HEK293 (cell line): ENCODE data around the gene WDR1.

Source experiments
- CTCF ChIA-PET: fragments of 350-600 bp; formaldehyde crosslinking; extraction: SDS; loops from one replicate; lab custom pipeline; 2021; ENCODE audit warnings: antibody characterized with exemption; lab: Yijun Ruan, JAX
- POLR2A ChIA-PET: fragments of 300-600 bp; formaldehyde crosslinking; extraction: SDS; loops from one replicate; lab custom pipeline; 2020; ENCODE audit warnings: antibody characterized with exemption, inconsistent platforms; lab: Yijun Ruan, JAX
- H3K27ac ChIP-seq: fragments of 200-500 bp; sonication (Bioruptor generic); 2 replicates; pipeline ENCODE4 v1.5.1; 2014; ENCODE audit warnings: low read depth, low read length, control low read depth, inconsistent platforms; ENCODE audit errors: extremely low read depth
- H3K36me3 ChIP-seq, 2 experiments: fragments of 200-500 bp in 1 of 2; sonication (Bioruptor generic) in 1 of 2; 1 replicate in 1 of 2; 2 replicates in 1 of 2; pipeline ENCODE4 v1.5.1; 2014 to 2017; ENCODE audit warnings: inconsistent platforms in 2 of 2, low read length in 2 of 2; ENCODE audit not compliant: control insufficient read depth in 2 of 2, insufficient read depth in 1 of 2
- H3K4me1 ChIP-seq: fragments of 200-500 bp; sonication (Bioruptor generic); 2 replicates; pipeline ENCODE4 v1.5.1; 2014; ENCODE audit warnings: mild to moderate bottlenecking, low read length, inconsistent platforms; ENCODE audit not compliant: control insufficient read depth, insufficient read depth
- H3K4me3 ChIP-seq: 2 replicates; pipeline ENCODE4 v1.5.1; 2011; ENCODE audit warnings: low read depth, mild to moderate bottlenecking, control low read depth, low read length, moderate library complexity
- H3K9me3 ChIP-seq: fragments of 200-500 bp; sonication (Bioruptor generic); 2 replicates; pipeline ENCODE4 v1.5.1; 2014; ENCODE audit warnings: low read depth, low read length, inconsistent platforms; ENCODE audit not compliant: control insufficient read depth, insufficient read depth
- ATF2 ChIP-seq: fragments of 450-650 bp; formaldehyde crosslinking; IDR thresholded peaks from 2 replicates; pipeline ENCODE4 v1.5.1; 2016; ENCODE audit warnings: missing biosample characterization, missing genetic modification characterization, low read depth
- MEIS1 ChIP-seq: sonication (generic); formaldehyde crosslinking; IDR thresholded peaks from 2 replicates; pipeline ENCODE4 v1.8.1; 2022; ENCODE audit warnings: missing genetic modification reagents, mild to moderate bottlenecking, borderline replicate concordance
- ZBTB49 ChIP-seq: fragments of 450-650 bp; formaldehyde crosslinking; IDR thresholded peaks from 2 replicates; pipeline ENCODE4 v1.5.1; 2016; ENCODE audit warnings: missing biosample characterization, missing genetic modification characterization, low read depth
- ZBTB8A ChIP-seq: fragments of 450-650 bp; formaldehyde crosslinking; IDR thresholded peaks from 2 replicates; pipeline ENCODE4 v1.5.1; 2016; ENCODE audit warnings: missing biosample characterization, missing genetic modification characterization
- ZIC2 ChIP-seq: fragments of 450-650 bp; formaldehyde crosslinking; IDR thresholded peaks from 2 replicates; pipeline ENCODE4 v1.5.1; 2016; ENCODE audit warnings: missing biosample characterization, missing genetic modification characterization
- ZNF211 ChIP-seq: fragments of 450-650 bp; formaldehyde crosslinking; IDR thresholded peaks from 2 replicates; pipeline ENCODE4 v1.5.1; 2016; ENCODE audit warnings: low read depth, missing biosample characterization, missing genetic modification characterization
- ZNF266 ChIP-seq: fragments of 450-650 bp; formaldehyde crosslinking; IDR thresholded peaks from 2 replicates; pipeline ENCODE4 v1.5.1; 2016; ENCODE audit warnings: missing biosample characterization, missing genetic modification characterization, low read depth
- ZNF335 ChIP-seq: fragments of 450-650 bp; formaldehyde crosslinking; conservative IDR thresholded peaks from 2 replicates; pipeline ENCODE4 v1.5.1; 2016; ENCODE audit warnings: missing biosample characterization, missing genetic modification characterization
- ZNF37A ChIP-seq: fragments of 450-650 bp; IDR thresholded peaks from 2 replicates; pipeline ENCODE4 v1.5.1; 2018; ENCODE audit warnings: missing biosample characterization, missing genetic modification characterization
- ZNF404 ChIP-seq: fragments of 450-650 bp; formaldehyde crosslinking; IDR thresholded peaks from 2 replicates; pipeline ENCODE4 v1.5.1; 2017; ENCODE audit warnings: missing biosample characterization, missing genetic modification characterization
- ZNF513 ChIP-seq: fragments of 450-650 bp; IDR thresholded peaks from 2 replicates; pipeline ENCODE4 v1.5.1; 2018; ENCODE audit warnings: missing biosample characterization, missing genetic modification characterization
- ZNF514 ChIP-seq: fragments of 450-650 bp; formaldehyde crosslinking; IDR thresholded peaks from 2 replicates; pipeline ENCODE4 v1.5.1; 2016; ENCODE audit warnings: missing biosample characterization, missing genetic modification characterization
- ZNF530 ChIP-seq: fragments of 450-650 bp; formaldehyde crosslinking; IDR thresholded peaks from 2 replicates; pipeline ENCODE4 v1.5.1; 2016; ENCODE audit warnings: low read depth, missing biosample characterization, missing genetic modification characterization
- ZNF624 ChIP-seq: fragments of 450-650 bp; formaldehyde crosslinking; IDR thresholded peaks from 2 replicates; pipeline ENCODE4 v1.5.1; 2017; ENCODE audit warnings: missing biosample characterization, missing genetic modification characterization
- ZNF792 ChIP-seq: fragments of 450-650 bp; formaldehyde crosslinking; IDR thresholded peaks from 2 replicates; pipeline ENCODE4 v1.5.1; 2016; ENCODE audit warnings: missing biosample characterization, missing genetic modification characterization
- ZNF830 ChIP-seq: fragments of 450-650 bp; IDR thresholded peaks from 2 replicates; pipeline ENCODE4 v1.5.0; 2018; ENCODE audit warnings: missing biosample characterization, missing genetic modification characterization, low read depth, mild to moderate bottlenecking, moderate library complexity

Gene WDR1

GRCh38 chr4:10088135-10089010 is 28.2 kb downstream of the WDR1 start:
- Histone ChIP-seq H3K27ac (no peak overlapping the region), H3K4me3 (no peak overlapping the region), H3K9me3 (no peaks in the 10 kb centered on the region), H3K36me3 (peaks cover 0 to 99% of the 10 kb centered on the region in 2 experiments; a peak in 1 of 3 replicates), H3K4me1 (no peaks in the 10 kb centered on the region)
- CTCF ChIA-PET: interaction anchor here (0.5 to 0.6 kb wide), 2 partner anchors 322 to 663 kb away, joined by 3 to 6 read pairs; no protein-coding TSS in a partner anchor
- POLR2A ChIA-PET: interaction anchor here (0.5 kb wide), 1 partner anchor 15 kb away, joined by 3 read pairs; no protein-coding TSS in a partner anchor
- TF ChIP-seq ZIC2 (tag by site-specific recombination) (peak; percentile 48; the same call in 1 of the 2 replicates), ZNF266 (tag by site-specific recombination) (no peak)

- Histone ChIP-seq H3K27ac (no peak overlapping the region), H3K4me3 (no peak overlapping the region), H3K36me3 (peaks cover 0 to 99% of the 10 kb centered on the region in 2 experiments; a peak in 1 of 3 replicates), H3K4me1 (no peaks in the 10 kb centered on the region)
- POLR2A ChIA-PET: no interaction called here
- no peak for TF ChIP-seq ZNF37A (tag by site-specific recombination)
- TF ChIP-seq ZNF514 (tag by site-specific recombination): no peak
- TF ChIP-seq ZNF530: no peak
- TF ChIP-seq ATF2 (tag by site-specific recombination): no peak
- TF ChIP-seq ZBTB49 (tag by site-specific recombination): no peak
- no peak for TF ChIP-seq ZNF513 (tag by site-specific recombination)
- no peak for TF ChIP-seq ZNF211
- no peak for TF ChIP-seq ZBTB8A
- TF ChIP-seq, all 188 proteins: peak for 0
- CTCF ChIA-PET: interaction anchor here (0.5 kb wide), 1 partner anchor 664 kb away, joined by 3 read pairs; no protein-coding TSS in a partner anchor
- H3K9me3 ChIP-seq: no peaks in the 10 kb centered on the region
Observed at GRCh38 chr4:10087152-10087791, 29.3 kb downstream of the WDR1 start.

GRCh38 chr4:10086506-10087120 is 30.0 kb downstream of the WDR1 start:
- H3K9me3 ChIP-seq: no peaks in the 10 kb centered on the region
- H3K4me1 ChIP-seq: no peaks in the 10 kb centered on the region
- H3K4me3 ChIP-seq: no peak overlapping the region
- ChIA-PET CTCF (no interaction called here), POLR2A (no interaction called here)
- peaks cover 0 to 99% of the 10 kb centered on the region in 2 experiments; a peak in 1 of 3 replicates for H3K36me3 ChIP-seq
- TF ChIP-seq ZNF404 (tag by site-specific recombination) (no peak), ZNF624 (tag by site-specific recombination) (no peak), ZNF830 (tag by site-specific recombination) (no peak), MEIS1 (CRISPR knock-in tag) (no peak), ZNF335 (tag by site-specific recombination) (no peak), ZNF792 (tag by site-specific recombination) (no peak)
- H3K27ac ChIP-seq: no peak overlapping the region
